HS-5 (cell line): ENCODE results near the gene GMDS.

Source experiments
- DNase-seq: peaks from one replicate; pipeline ENCODE4 v3.0.0-alpha.2; 2012; ENCODE audit warnings: low read depth

Gene GMDS

GRCh38 chr6:1624058-1624850 is 621.2 kb downstream of the GMDS start:
- no peak for DNase-seq

- DNase-seq: no peak
These were observed 621.7 kb downstream of the GMDS start for GRCh38 chr6:1623769-1624057.

- DNase-seq: no peak
These were observed 622.3 kb downstream of the GMDS start for GRCh38 chr6:1622851-1623768.

GRCh38 chr6:1622220-1622850 is 623.1 kb downstream of the GMDS start:
- no peak for DNase-seq

- no peak for DNase-seq
These were observed 624.2 kb downstream of the GMDS start for GRCh38 chr6:1621070-1621701.

- no peak for DNase-seq
These were observed 624.8 kb downstream of the GMDS start for GRCh38 chr6:1620504-1621069.

GRCh38 chr6:1619673-1620503 is 625.5 kb downstream of the GMDS start:
- no peak for DNase-seq

- DNase-seq: no peak
These were observed 626.2 kb downstream of the GMDS start for GRCh38 chr6:1619098-1619672.

- DNase-seq: no peak
These were observed 626.9 kb downstream of the GMDS start for GRCh38 chr6:1618311-1619097.

- DNase-seq: no peak
These were observed 627.7 kb downstream of the GMDS start for GRCh38 chr6:1617466-1618310.

GRCh38 chr6:1616701-1617463 is 628.5 kb downstream of the GMDS start:
- DNase-seq: no peak

GRCh38 chr6:1615853-1616420 is 629.5 kb downstream of the GMDS start:
- DNase-seq: no peak

GRCh38 chr6:1615151-1615852 is 630.1 kb downstream of the GMDS start:
- no peak for DNase-seq

GRCh38 chr6:1614448-1615150 is 630.8 kb downstream of the GMDS start:
- no peak for DNase-seq

GRCh38 chr6:1613688-1614447 is 631.5 kb downstream of the GMDS start:
- no peak for DNase-seq

- DNase-seq: no peak
These were observed 632.1 kb downstream of the GMDS start for GRCh38 chr6:1613346-1613687.
